GM12874 (cell line): ENCODE data around the gene DRD1.

ENCODE experiments used
- CTCF ChIP-seq: IDR thresholded peaks from 2 replicates; pipeline ENCODE4 v1.5.1; 2011; ENCODE audit warnings: low read depth, mild to moderate bottlenecking, control low read depth, low read length, moderate library complexity; ENCODE audit not compliant: insufficient read depth

The DRD1 gene

GRCh38 chr5:175484829-175485228 lies 40.8 kb upstream of the DRD1 start:
- no peak for TF ChIP-seq CTCF

GRCh38 chr5:175484322-175484721 lies 40.3 kb upstream of the DRD1 start:
- no peak for TF ChIP-seq CTCF

GRCh38 chr5:175483337-175483736 lies 39.4 kb upstream of the DRD1 start:
- TF ChIP-seq CTCF, result no peak

GRCh38 chr5:175479125-175479881 lies 35.3 kb upstream of the DRD1 start:
- no peak for TF ChIP-seq CTCF

- TF ChIP-seq CTCF, result no peak
Measured at GRCh38 chr5:175478384-175479124, 34.6 kb upstream of the DRD1 start, which contains the start of gene SFXN1. SFXN1 (plus strand) TSS chr5:175478560; CDS start chr5:175492104, 13,544 bp downstream.

GRCh38 chr5:175478008-175478383 lies 34.0 kb upstream of the DRD1 start:
- no peak for TF ChIP-seq CTCF

- TF ChIP-seq CTCF, result no peak
Measured at GRCh38 chr5:175477440-175477839, 33.5 kb upstream of the DRD1 start.
